Peyer's patch (tissue), 4 donors: ENCODE measurements around the gene LINGO3. TPM values are rescaled to one million over a fixed set of nuclear protein-coding genes. Genes with fewer than 3 reads are reported as not detected.

Source experiments
- DNase-seq, 3 donors: peaks; one replicate each; pipeline ENCODE4 v3.0.0-alpha.2; 2017 to 2019
- H3K27ac ChIP-seq, 4 donors: fragments of 200-600 bp; sonication (generic); one replicate each; pipeline ENCODE4 v1.5.1; 2016 to 2019
- H3K27me3 ChIP-seq, 2 donors: fragments of 200-600 bp; sonication (generic); one replicate each; pipeline ENCODE4 v1.5.1; 2019
- H3K36me3 ChIP-seq, 3 donors: fragments of 200-600 bp; sonication (generic); one replicate each; pipeline ENCODE4 v1.5.1; 2016 to 2019
- H3K4me1 ChIP-seq, 4 donors: fragments of 200-600 bp; sonication (generic); one replicate each; pipeline ENCODE4 v1.5.1; 2016 to 2019
- H3K4me3 ChIP-seq, 4 donors: fragments of 200-600 bp; sonication (generic); 1 replicate in 3 of 4; 2 replicates in 1 of 4; pipeline ENCODE4 v1.5.1; 2016 to 2019; ENCODE audit warnings: mild to moderate bottlenecking in 1 of 4
- H3K9me3 ChIP-seq, 4 donors: fragments of 200-600 bp; sonication (generic); one replicate each; pipeline ENCODE4 v1.5.1; 2016 to 2019; ENCODE audit warnings: mild to moderate bottlenecking in 1 of 4
- POLR2A ChIP-seq, 2 donors: fragments of 450-650 bp; IDR thresholded peaks; one replicate each; pipeline ENCODE4 v1.5.1; 2017; ENCODE audit warnings: antibody characterized with exemption in 2 of 2, mild to moderate bottlenecking in 2 of 2, moderate library complexity in 2 of 2
- total RNA-seq, 4 donors: library from RNA; depleted of rRNA; stranded (reverse); fragments of >200 nt; gene quantifications; one replicate each; pipeline ENCODE4 v1.1.0, GENCODE V29; 2016
- TF ChIP-seq, protein P1 (sequence below), 6 experiments: fragments of 450-650 bp in 4 of 6; fragments of 200-600 bp in 2 of 6; sonication (generic) in 1 of 6; IDR thresholded peaks; one replicate each; pipeline ENCODE4 v1.5.1; 2017 to 2019; ENCODE audit warnings: antibody characterized with exemption in 6 of 6, mild to moderate bottlenecking in 3 of 6, moderate library complexity in 1 of 6

Gene LINGO3
- total RNA-seq, 4 donors from 2014 or later, result 0.54 to 5.0 TPM; not detected in 2

- Histone ChIP-seq H3K4me3 (peak overlapping the region; percentile 87 to 98 (median 92)), H3K9me3 (no peaks in the 10 kb centered on the region), H3K36me3 (peaks cover 0 to 19% (median 0%) of the 10 kb centered on the region in 3 donors), H3K4me1 (peaks cover 11 to 48% (median 32%) of the 10 kb centered on the region in 4 donors), H3K27ac (peak overlapping the region; percentile 98 to 99 (median 98)), H3K27me3 (no peaks in the 10 kb centered on the region)
- no peak for TF ChIP-seq POLR2A (IDR thresholded peaks at IDR 0.05)
- TF ChIP-seq, protein P1, sequence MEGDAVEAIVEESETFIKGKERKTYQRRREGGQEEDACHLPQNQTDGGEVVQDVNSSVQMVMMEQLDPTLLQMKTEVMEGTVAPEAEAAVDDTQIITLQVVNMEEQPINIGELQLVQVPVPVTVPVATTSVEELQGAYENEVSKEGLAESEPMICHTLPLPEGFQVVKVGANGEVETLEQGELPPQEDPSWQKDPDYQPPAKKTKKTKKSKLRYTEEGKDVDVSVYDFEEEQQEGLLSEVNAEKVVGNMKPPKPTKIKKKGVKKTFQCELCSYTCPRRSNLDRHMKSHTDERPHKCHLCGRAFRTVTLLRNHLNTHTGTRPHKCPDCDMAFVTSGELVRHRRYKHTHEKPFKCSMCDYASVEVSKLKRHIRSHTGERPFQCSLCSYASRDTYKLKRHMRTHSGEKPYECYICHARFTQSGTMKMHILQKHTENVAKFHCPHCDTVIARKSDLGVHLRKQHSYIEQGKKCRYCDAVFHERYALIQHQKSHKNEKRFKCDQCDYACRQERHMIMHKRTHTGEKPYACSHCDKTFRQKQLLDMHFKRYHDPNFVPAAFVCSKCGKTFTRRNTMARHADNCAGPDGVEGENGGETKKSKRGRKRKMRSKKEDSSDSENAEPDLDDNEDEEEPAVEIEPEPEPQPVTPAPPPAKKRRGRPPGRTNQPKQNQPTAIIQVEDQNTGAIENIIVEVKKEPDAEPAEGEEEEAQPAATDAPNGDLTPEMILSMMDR (IDR thresholded peaks at IDR 0.05), result no peak
- peak in 2 of 3 donors; percentile 67 to 74 for DNase-seq
These were observed 37.9 kb downstream of the LINGO3 start for GRCh38 chr19:2270157-2270422.

- no peaks in the 10 kb centered on the region for H3K27me3 ChIP-seq
- no peaks in the 10 kb centered on the region for H3K9me3 ChIP-seq
- DNase-seq, result peak; percentile 97 to 99 (median 99)
- H3K4me1 ChIP-seq, result peaks cover 11 to 44% (median 30%) of the 10 kb centered on the region in 4 donors
- H3K36me3 ChIP-seq, result peaks cover 0 to 19% (median 0%) of the 10 kb centered on the region in 3 donors
- H3K4me3 ChIP-seq, result peak overlapping the region; percentile 87 to 98 (median 92)
- H3K27ac ChIP-seq, result peak overlapping the region; percentile 98 to 99 (median 98)
- TF ChIP-seq, protein P1 (IDR thresholded peaks at IDR 0.05), result peak in 4 of 6 experiments; percentile 38 to 65 (median 56)
- peak; percentile 100 for TF ChIP-seq POLR2A (IDR thresholded peaks at IDR 0.05)
These were observed 38.5 kb downstream of the LINGO3 start for GRCh38 chr19:2269244-2270156.

GRCh38 chr19:2268861-2269243 is 39.1 kb downstream of the LINGO3 start:
- Histone ChIP-seq H3K27ac (peak overlapping the region; percentile 38 to 99 (median 83)), H3K4me1 (peaks cover 9 to 38% (median 28%) of the 10 kb centered on the region in 4 donors), H3K4me3 (peak overlapping the region; percentile 87 to 98 (median 92)), H3K27me3 (no peaks in the 10 kb centered on the region), H3K36me3 (peaks cover 0 to 19% (median 0%) of the 10 kb centered on the region in 3 donors), H3K9me3 (no peaks in the 10 kb centered on the region)
- TF ChIP-seq POLR2A (IDR thresholded peaks at IDR 0.05), result no peak
- TF ChIP-seq, protein P1 (IDR thresholded peaks at IDR 0.05), result no peak
- no peak for DNase-seq

DNA sequence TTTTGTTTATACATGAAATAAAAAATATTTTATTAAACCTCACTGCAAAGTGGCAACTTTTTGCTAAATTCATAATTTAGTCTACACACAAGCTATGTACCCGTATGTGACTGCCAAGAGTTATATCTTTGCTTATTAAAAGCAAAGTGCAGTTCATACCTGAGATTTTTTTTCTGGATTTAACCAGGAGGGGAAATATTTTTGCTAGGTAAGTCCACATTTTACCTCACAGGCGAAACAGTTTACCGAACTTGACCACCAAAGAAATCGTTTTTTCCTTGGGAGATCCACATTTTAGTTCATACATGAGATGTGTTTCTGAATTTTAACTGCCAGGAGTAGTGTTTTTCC is 39.5 kb downstream of the LINGO3 start:
- DNase-seq, result no peak
- Histone ChIP-seq H3K4me3 (peak overlapping the region in 2 of 4 donors; percentile 87 to 91), H3K4me1 (peaks cover 6 to 37% (median 26%) of the 10 kb centered on the region in 4 donors), H3K27me3 (no peaks in the 10 kb centered on the region), H3K9me3 (no peaks in the 10 kb centered on the region), H3K36me3 (peaks cover 0 to 19% (median 0%) of the 10 kb centered on the region in 3 donors), H3K27ac (peak overlapping the region in 1 of 4 donors; percentile 98)
- TF ChIP-seq, protein P1 (IDR thresholded peaks at IDR 0.05), result no peak
- TF ChIP-seq POLR2A (IDR thresholded peaks at IDR 0.05), result no peak

DNA sequence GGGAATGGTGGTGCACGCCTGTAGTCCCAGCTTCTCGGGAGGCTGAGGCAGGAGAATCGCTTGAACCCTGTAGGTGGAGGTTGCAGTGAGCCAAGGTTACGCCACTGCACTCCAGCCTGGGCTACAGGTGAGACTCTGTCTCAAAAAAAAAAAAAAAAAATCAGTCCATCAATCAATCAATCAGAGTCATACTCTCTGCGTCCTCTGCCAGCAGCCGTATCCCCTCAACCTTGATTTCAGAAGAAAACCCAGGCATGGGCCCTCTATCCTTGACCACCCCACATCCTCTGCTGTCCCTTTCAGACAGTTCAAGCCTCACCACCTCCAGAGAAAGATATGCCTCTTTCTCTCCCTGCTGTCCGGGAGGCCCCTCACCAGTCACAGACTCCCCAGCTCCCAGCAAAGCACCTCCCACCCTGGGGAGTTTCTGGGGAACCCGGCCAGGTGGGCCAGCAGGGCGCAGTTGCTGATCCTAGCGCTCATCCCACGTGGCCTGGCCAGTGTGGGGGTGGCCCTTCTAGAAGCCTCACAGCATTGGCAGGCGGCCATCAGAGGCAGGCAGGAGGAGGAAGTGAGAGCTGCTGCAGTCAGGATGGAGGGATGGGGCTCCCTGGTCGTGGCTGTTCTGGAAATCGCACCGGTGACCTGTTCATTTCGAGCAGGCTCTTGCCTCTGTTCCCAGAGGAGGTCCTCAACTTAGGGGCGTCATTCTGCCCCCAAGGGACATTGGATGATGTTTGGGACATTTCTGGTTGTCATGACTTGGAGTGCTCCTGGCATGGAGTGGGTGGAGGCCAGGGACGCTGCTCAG is 41.6 kb downstream of the LINGO3 start:
- H3K9me3 ChIP-seq, result no peaks in the 10 kb centered on the region
- H3K27me3 ChIP-seq, result no peaks in the 10 kb centered on the region
- H3K27ac ChIP-seq, result peak overlapping the region; percentile 3 to 74 (median 38)
- peak; percentile 85 to 95 (median 91) for DNase-seq
- no peak for TF ChIP-seq POLR2A (IDR thresholded peaks at IDR 0.05)
- TF ChIP-seq, protein P1 (IDR thresholded peaks at IDR 0.05), result no peak
- peaks cover 0 to 4% (median 0%) of the 10 kb centered on the region in 3 donors for H3K36me3 ChIP-seq
- H3K4me3 ChIP-seq, result no peak overlapping the region
- H3K4me1 ChIP-seq, result peaks cover 3 to 18% (median 8%) of the 10 kb centered on the region in 4 donors
